ENCODE measurements around the gene PTPN23.

The PTPN23 gene

GRCh38 chr3:47385007-47385406, 4.2 kb downstream of the PTPN23 start:
- Mint-ChIP-seq H3K36me3 (peaks cover 7% of the 10 kb centered on the region), H3K9me3 (ENCODE audit: low read depth) (no peaks in the 10 kb centered on the region), H3K4me1 (ENCODE audit: low read depth) (peaks cover 46% of the 10 kb centered on the region), H3K27ac (no peak overlapping the region), H3K27me3 (no peaks in the 10 kb centered on the region), H3K4me3 (no peak overlapping the region)

DNA sequence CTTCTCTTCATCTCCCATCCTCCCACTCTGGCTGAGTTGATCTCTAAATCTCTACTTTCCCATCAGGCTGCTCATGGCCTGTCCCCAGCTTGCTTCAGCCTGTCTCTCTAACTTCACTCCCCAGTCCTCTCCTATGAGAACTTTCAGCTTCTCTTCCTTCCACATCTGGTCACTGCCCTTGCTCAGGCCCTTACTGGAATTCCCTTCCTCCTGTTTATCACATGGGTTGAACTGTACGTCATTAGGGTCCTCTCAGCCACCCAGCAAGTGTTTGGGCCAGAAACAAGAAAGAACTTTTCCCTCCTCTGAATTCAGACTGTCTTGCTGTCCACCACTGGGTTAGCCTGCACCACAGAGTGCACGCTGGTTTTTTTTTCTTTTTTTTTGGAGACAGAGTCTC, 5.0 kb downstream of the PTPN23 start:
- no peaks in the 10 kb centered on the region for H3K9me3 Mint-ChIP-seq (ENCODE audit: low read depth)
- H3K36me3 Mint-ChIP-seq, result peaks cover 5% of the 10 kb centered on the region
- H3K27ac Mint-ChIP-seq, result peak overlapping the region; percentile 13
- H3K27me3 Mint-ChIP-seq, result no peaks in the 10 kb centered on the region
- peaks cover 41% of the 10 kb centered on the region for H3K4me1 Mint-ChIP-seq (ENCODE audit: low read depth)
- no peak overlapping the region for H3K4me3 Mint-ChIP-seq

GRCh38 chr3:47392933-47393332, 12.1 kb downstream of the PTPN23 start:
- H3K9me3 Mint-ChIP-seq (ENCODE audit: low read depth), result no peaks in the 10 kb centered on the region
- no peak overlapping the region for H3K27ac Mint-ChIP-seq
- H3K36me3 Mint-ChIP-seq, result no peaks in the 10 kb centered on the region
- H3K27me3 Mint-ChIP-seq, result no peaks in the 10 kb centered on the region
- peaks cover 40% of the 10 kb centered on the region for H3K4me1 Mint-ChIP-seq (ENCODE audit: low read depth)
- no peak overlapping the region for H3K4me3 Mint-ChIP-seq

- H3K27ac Mint-ChIP-seq, result peak overlapping the region; percentile 75
- H3K4me3 Mint-ChIP-seq, result no peak overlapping the region
- peaks cover 37% of the 10 kb centered on the region for H3K4me1 Mint-ChIP-seq (ENCODE audit: low read depth)
- H3K36me3 Mint-ChIP-seq, result no peaks in the 10 kb centered on the region
- no peaks in the 10 kb centered on the region for H3K9me3 Mint-ChIP-seq (ENCODE audit: low read depth)
- H3K27me3 Mint-ChIP-seq, result no peaks in the 10 kb centered on the region
Observed at GRCh38 chr3:47394140-47394870, 13.5 kb downstream of the PTPN23 start.

GRCh38 chr3:47394881-47395280, 14.1 kb downstream of the PTPN23 start:
- H3K36me3 Mint-ChIP-seq, result no peaks in the 10 kb centered on the region
- H3K27me3 Mint-ChIP-seq, result no peaks in the 10 kb centered on the region
- no peaks in the 10 kb centered on the region for H3K9me3 Mint-ChIP-seq (ENCODE audit: low read depth)
- H3K4me1 Mint-ChIP-seq (ENCODE audit: low read depth), result peaks cover 38% of the 10 kb centered on the region
- H3K27ac Mint-ChIP-seq, result peak overlapping the region; percentile 75
- no peak overlapping the region for H3K4me3 Mint-ChIP-seq

DNA sequence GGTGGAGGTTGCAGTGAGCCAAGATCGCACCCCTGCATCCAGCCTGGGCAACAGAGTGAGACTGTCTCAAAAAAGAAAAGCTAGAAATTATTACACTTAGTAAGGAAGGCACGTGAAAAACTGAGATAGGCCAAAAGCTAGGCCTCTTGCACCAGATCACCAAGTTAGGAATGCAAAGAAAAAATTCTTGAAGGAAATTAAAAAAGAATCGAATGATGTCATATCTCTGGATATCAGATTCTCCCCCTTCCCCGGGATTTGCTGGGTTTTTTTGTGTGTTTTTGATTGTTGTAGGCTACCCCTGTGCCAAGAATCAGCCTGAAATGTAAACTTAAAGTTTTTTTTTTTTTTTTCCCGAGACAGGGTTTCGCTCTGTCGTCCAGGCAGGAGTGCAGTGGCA, 17.4 kb downstream of the PTPN23 start:
- Mint-ChIP-seq H3K27me3 (no peaks in the 10 kb centered on the region), H3K4me1 (ENCODE audit: low read depth) (peaks cover 25% of the 10 kb centered on the region), H3K9me3 (ENCODE audit: low read depth) (no peaks in the 10 kb centered on the region), H3K36me3 (no peaks in the 10 kb centered on the region), H3K4me3 (no peak overlapping the region), H3K27ac (no peak overlapping the region)

GRCh38 chr3:47399016-47399415, 18.2 kb downstream of the PTPN23 start:
- no peak overlapping the region for H3K27ac Mint-ChIP-seq
- H3K36me3 Mint-ChIP-seq, result no peaks in the 10 kb centered on the region
- H3K27me3 Mint-ChIP-seq, result no peaks in the 10 kb centered on the region
- no peak overlapping the region for H3K4me3 Mint-ChIP-seq
- no peaks in the 10 kb centered on the region for H3K9me3 Mint-ChIP-seq (ENCODE audit: low read depth)
- H3K4me1 Mint-ChIP-seq (ENCODE audit: low read depth), result peaks cover 21% of the 10 kb centered on the region

DNA sequence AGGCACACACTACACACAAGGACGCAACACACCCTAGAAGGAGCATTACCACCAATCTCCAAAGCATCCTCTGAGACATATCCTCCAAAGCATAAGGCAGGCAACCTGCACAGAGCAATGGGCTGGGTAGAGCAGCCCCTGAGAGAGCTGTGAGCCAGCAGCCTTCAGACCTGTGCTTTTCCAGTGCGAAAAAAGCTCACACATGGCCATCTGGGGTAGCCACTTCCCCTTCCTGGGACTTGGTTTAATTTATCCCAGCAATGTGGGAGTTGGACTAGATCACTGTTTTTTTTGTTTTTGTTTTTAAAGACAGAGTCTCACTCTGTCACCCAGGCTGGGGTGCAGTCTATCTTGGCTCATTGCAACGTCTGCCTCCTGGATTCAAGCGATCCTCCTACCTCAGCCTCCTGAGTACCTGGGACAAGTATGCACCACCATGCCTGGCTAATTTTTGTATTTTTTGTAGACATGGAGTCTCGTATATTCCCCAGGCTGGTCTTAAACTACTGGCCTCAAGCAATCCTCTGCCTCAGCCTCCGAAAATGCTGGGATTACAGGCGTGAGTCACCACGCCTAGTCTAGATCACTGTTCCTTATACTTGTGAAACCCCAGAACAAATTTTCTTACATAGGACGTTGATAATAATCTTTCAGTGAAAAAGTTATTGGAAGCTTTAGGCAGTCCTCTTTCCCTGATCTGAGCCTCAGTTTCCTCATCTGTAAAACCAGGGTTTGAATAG, 18.9 kb downstream of the PTPN23 start:
- H3K36me3 Mint-ChIP-seq, result no peaks in the 10 kb centered on the region
- no peak overlapping the region for H3K27ac Mint-ChIP-seq
- H3K4me3 Mint-ChIP-seq, result no peak overlapping the region
- H3K4me1 Mint-ChIP-seq (ENCODE audit: low read depth), result peaks cover 16% of the 10 kb centered on the region
- no peaks in the 10 kb centered on the region for H3K9me3 Mint-ChIP-seq (ENCODE audit: low read depth)
- H3K27me3 Mint-ChIP-seq, result no peaks in the 10 kb centered on the region

- Mint-ChIP-seq H3K27ac (no peak overlapping the region), H3K4me1 (ENCODE audit: low read depth) (no peaks in the 10 kb centered on the region), H3K9me3 (ENCODE audit: low read depth) (no peaks in the 10 kb centered on the region), H3K36me3 (no peaks in the 10 kb centered on the region), H3K4me3 (no peak overlapping the region), H3K27me3 (no peaks in the 10 kb centered on the region)
Observed at GRCh38 chr3:47404431-47404876, 23.6 kb downstream of the PTPN23 start.

- no peaks in the 10 kb centered on the region for H3K27me3 Mint-ChIP-seq
- no peaks in the 10 kb centered on the region for H3K9me3 Mint-ChIP-seq (ENCODE audit: low read depth)
- no peaks in the 10 kb centered on the region for H3K4me1 Mint-ChIP-seq (ENCODE audit: low read depth)
- H3K27ac Mint-ChIP-seq, result no peak overlapping the region
- H3K36me3 Mint-ChIP-seq, result no peaks in the 10 kb centered on the region
- no peak overlapping the region for H3K4me3 Mint-ChIP-seq
Observed at GRCh38 chr3:47404955-47405790, 24.4 kb downstream of the PTPN23 start.

DNA sequence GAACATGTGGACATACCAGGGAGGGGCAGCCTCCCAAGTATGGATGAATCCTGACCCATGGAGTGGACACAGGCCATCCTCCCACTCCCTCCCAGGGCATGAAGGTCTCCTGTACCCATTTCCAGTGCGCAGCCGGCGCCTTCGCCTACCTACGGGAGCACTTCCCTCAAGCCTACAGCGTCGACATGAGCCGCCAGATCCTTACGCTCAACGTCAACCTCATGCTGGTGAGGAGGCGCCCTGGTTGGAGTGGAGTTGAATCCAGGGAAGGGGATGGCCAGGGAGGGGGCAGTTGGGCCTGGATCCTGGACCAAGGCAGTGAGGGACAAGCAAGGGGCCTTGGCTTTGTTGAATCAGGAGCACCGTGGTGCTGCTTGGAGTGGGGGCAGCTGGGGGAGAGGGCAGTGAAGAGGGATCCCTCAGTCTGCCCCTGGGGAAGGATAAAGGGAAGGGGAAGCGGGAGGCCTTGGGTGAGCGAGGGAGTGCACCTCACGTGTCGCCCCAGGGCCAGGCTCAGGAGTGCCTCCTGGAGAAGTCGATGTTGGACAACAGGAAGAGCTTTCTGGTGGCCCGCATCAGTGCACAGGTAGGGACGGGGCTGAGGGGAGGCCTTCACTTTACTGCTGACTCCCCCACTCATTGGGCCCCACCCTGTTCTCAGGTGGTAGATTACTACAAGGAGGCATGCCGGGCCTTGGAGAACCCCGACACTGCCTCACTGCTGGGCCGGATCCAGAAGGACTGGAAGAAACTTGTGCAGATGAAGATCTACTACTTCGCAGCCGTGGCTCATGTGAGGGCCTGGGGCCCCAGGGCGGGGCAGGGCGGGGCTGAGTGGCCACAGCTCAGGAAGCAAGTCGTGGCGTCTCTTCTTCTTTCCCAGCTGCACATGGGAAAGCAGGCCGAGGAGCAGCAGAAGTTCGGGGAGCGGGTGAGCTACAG, 25.3 kb downstream of the PTPN23 start:
- Mint-ChIP-seq H3K9me3 (ENCODE audit: low read depth) (no peaks in the 10 kb centered on the region), H3K27me3 (no peaks in the 10 kb centered on the region), H3K4me1 (ENCODE audit: low read depth) (no peaks in the 10 kb centered on the region), H3K4me3 (no peak overlapping the region), H3K36me3 (no peaks in the 10 kb centered on the region), H3K27ac (peak overlapping the region; percentile 64)

DNA sequence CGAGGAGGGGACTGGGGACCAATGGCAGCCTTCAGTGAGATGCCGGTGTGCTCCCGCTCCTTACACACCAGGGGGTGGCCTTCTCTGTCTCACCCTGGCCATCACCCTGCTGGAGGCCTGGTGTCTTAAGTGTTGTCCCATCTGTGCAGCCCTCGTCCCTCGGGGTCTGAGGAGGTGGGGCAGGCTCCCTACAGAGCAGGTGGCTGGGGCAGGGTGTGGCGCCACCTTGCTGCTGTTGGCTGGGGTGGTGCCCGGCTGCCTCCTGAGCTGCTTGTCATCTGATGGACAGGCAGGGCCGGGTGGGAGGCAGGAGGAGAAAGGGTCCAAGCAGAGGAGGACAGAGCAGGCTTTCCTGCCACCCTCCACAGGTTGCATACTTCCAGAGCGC, 25.9 kb downstream of the PTPN23 start:
- no peaks in the 10 kb centered on the region for H3K36me3 Mint-ChIP-seq
- H3K27ac Mint-ChIP-seq, result no peak overlapping the region
- H3K9me3 Mint-ChIP-seq (ENCODE audit: low read depth), result no peaks in the 10 kb centered on the region
- H3K4me1 Mint-ChIP-seq (ENCODE audit: low read depth), result no peaks in the 10 kb centered on the region
- no peaks in the 10 kb centered on the region for H3K27me3 Mint-ChIP-seq
- H3K4me3 Mint-ChIP-seq, result no peak overlapping the region

- Mint-ChIP-seq H3K9me3 (ENCODE audit: low read depth) (no peaks in the 10 kb centered on the region), H3K36me3 (no peaks in the 10 kb centered on the region), H3K27me3 (no peaks in the 10 kb centered on the region), H3K4me1 (ENCODE audit: low read depth) (no peaks in the 10 kb centered on the region), H3K27ac (no peak overlapping the region), H3K4me3 (no peak overlapping the region)
Observed at GRCh38 chr3:47407237-47407636, 26.4 kb downstream of the PTPN23 start.
